Endodermal cell (in vitro differentiated cells): Measurements from ENCODE around the gene ENTR1. TPM values are rescaled to one million over a fixed set of nuclear protein-coding genes. Genes with fewer than 3 reads are reported as not detected.

Source experiments
- DNase-seq: peaks from one replicate; pipeline ENCODE4 v3.0.0-alpha.2; 2017
- H3K27ac ChIP-seq: 2 replicates; pipeline ENCODE4 v1.5.1; 2013; ENCODE audit warnings: mild to moderate bottlenecking, low read depth, low read length, moderate library complexity
- H3K27me3 ChIP-seq: 2 replicates; pipeline ENCODE4 v1.6.1; 2013; ENCODE audit warnings: mild to moderate bottlenecking, low read length, moderate library complexity; ENCODE audit not compliant: insufficient read depth, control insufficient read depth, poor library complexity, severe bottlenecking
- H3K36me3 ChIP-seq: 2 replicates; pipeline ENCODE4 v1.7.0; 2013; ENCODE audit warnings: mild to moderate bottlenecking, low read length, moderate library complexity; ENCODE audit not compliant: control insufficient read depth, insufficient read depth
- H3K4me1 ChIP-seq: one replicate; pipeline ENCODE4 v1.7.0; 2013; ENCODE audit warnings: low read length; ENCODE audit not compliant: control insufficient read depth, insufficient read depth
- H3K4me3 ChIP-seq: 2 replicates; pipeline ENCODE4 v1.5.1; 2013; ENCODE audit warnings: mild to moderate bottlenecking, low read length, moderate library complexity
- H3K9ac ChIP-seq: 2 replicates; pipeline ENCODE4 v1.6.1; 2013; ENCODE audit warnings: mild to moderate bottlenecking, low read length, moderate library complexity; ENCODE audit not compliant: poor library complexity, severe bottlenecking; ENCODE audit errors: extremely low read depth
- H3K9me3 ChIP-seq: 2 replicates; pipeline ENCODE4 v1.6.1; 2013; ENCODE audit warnings: mild to moderate bottlenecking, low read length, moderate library complexity; ENCODE audit not compliant: control insufficient read depth
- H3K27ac Mint-ChIP-seq: 2 replicates; pipeline ENCODE4 v1.8.0; 2020; ENCODE audit warnings: mixed read lengths
- H3K27me3 Mint-ChIP-seq: 2 replicates; pipeline ENCODE4 v1.8.0; 2021; ENCODE audit warnings: mild to moderate bottlenecking, mixed read lengths; ENCODE audit not compliant: insufficient read depth
- H3K36me3 Mint-ChIP-seq: 2 replicates; pipeline ENCODE4 v1.8.0; 2020; ENCODE audit warnings: low read depth, mixed read lengths
- H3K4me1 Mint-ChIP-seq: 2 replicates; pipeline ENCODE4 v1.8.0; 2020; ENCODE audit warnings: mixed read lengths
- H3K4me3 Mint-ChIP-seq: 2 replicates; pipeline ENCODE4 v1.8.0; 2020; ENCODE audit warnings: mild to moderate bottlenecking, moderate library complexity, mixed read lengths
- H3K9me3 Mint-ChIP-seq: 2 replicates; pipeline ENCODE4 v1.8.0; 2020; ENCODE audit warnings: mild to moderate bottlenecking, mixed read lengths
- whole genome bisulfite sequencing, 2 experiments: methylation state at CpG; one replicate each; pipeline versions ENCODE4 v1.1.5 to v1.1.7; 2013; ENCODE audit warnings: missing lambda C conversion rate in 2 of 2, mixed read lengths in 1 of 2; ENCODE audit not compliant: insufficient coverage in 1 of 2, insufficient read length in 1 of 2; 5-methylcytosine and 5-hydroxymethylcytosine counted together
- total RNA-seq, 2 donors: library from RNA; stranded (reverse); fragmentation: NEBNext Ultra II Directional in 1 of 2; extraction: Animal tissue kit (Norgen Biotek cat#: 25700) in 1 of 2; gene quantifications; 2 replicates in 1 of 2; 3 replicates in 1 of 2; pipeline ENCODE4 v1.2.1, GENCODE V29; 2021
- TF ChIP-seq, protein P1 (sequence below): fragments of 200-600 bp; sonication (generic); conservative IDR thresholded peaks from 2 replicates; pipeline ENCODE4 v1.5.0; 2021; ENCODE audit warnings: antibody characterized with exemption, mild to moderate bottlenecking

Gene ENTR1
- total RNA-seq, 2 donors from 2014 or later = 76.6 to 83.1 TPM

DNA sequence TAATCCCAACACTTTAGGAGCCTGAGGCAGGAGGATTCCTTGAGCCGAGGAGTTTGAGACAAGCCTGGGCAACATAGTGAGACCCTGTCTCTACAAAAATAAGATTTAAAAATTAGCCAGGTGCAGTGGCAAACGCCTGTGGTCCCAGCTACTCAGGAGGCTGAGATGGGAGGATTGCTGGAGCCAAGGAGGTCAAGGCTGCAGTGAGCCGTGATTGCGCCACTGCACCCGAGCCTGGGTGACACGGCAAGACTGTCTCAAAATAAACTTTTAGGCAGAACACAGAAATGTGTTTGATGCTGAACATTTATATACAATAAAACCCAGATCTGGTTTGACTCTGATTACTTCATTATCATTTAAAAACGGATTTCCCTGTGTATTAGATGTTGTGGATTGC lies 4.9 kb downstream of the ENTR1 start:
- H3K27me3 Mint-ChIP-seq = no peaks in the 10 kb centered on the region
- no peaks in the 10 kb centered on the region for H3K27me3 ChIP-seq
- no peaks in the 10 kb centered on the region for H3K4me1 ChIP-seq
- no peak overlapping the region for H3K4me3 ChIP-seq
- no peak overlapping the region for H3K27ac ChIP-seq
- peaks cover 12% of the 10 kb centered on the region for H3K4me1 Mint-ChIP-seq
- H3K27ac Mint-ChIP-seq = no peak overlapping the region
- 93 to 95% methylated on average over 6 to 7 of the region's 7 CpGs for WGBS, 2 experiments
- no peak for DNase-seq
- peaks cover 49% of the 10 kb centered on the region for H3K36me3 Mint-ChIP-seq
- H3K9me3 ChIP-seq = no peaks in the 10 kb centered on the region
- no peak overlapping the region for H3K9ac ChIP-seq
- no peaks in the 10 kb centered on the region for H3K9me3 Mint-ChIP-seq
- TF ChIP-seq, protein P1, sequence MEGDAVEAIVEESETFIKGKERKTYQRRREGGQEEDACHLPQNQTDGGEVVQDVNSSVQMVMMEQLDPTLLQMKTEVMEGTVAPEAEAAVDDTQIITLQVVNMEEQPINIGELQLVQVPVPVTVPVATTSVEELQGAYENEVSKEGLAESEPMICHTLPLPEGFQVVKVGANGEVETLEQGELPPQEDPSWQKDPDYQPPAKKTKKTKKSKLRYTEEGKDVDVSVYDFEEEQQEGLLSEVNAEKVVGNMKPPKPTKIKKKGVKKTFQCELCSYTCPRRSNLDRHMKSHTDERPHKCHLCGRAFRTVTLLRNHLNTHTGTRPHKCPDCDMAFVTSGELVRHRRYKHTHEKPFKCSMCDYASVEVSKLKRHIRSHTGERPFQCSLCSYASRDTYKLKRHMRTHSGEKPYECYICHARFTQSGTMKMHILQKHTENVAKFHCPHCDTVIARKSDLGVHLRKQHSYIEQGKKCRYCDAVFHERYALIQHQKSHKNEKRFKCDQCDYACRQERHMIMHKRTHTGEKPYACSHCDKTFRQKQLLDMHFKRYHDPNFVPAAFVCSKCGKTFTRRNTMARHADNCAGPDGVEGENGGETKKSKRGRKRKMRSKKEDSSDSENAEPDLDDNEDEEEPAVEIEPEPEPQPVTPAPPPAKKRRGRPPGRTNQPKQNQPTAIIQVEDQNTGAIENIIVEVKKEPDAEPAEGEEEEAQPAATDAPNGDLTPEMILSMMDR = no peak
- H3K4me3 Mint-ChIP-seq = no peak overlapping the region
- peaks cover 47% of the 10 kb centered on the region for H3K36me3 ChIP-seq

- H3K36me3 Mint-ChIP-seq = peaks cover 49% of the 10 kb centered on the region
- no peak overlapping the region for H3K4me3 Mint-ChIP-seq
- DNase-seq = no peak
- H3K4me1 Mint-ChIP-seq = peaks cover 11% of the 10 kb centered on the region
- 94 to 96% methylated on average over 10 to 14 of the region's 14 CpGs for WGBS, 2 experiments
- no peak overlapping the region for H3K27ac Mint-ChIP-seq
- Histone ChIP-seq H3K4me3 (no peak overlapping the region), H3K9me3 (no peaks in the 10 kb centered on the region), H3K9ac (no peak overlapping the region), H3K4me1 (no peaks in the 10 kb centered on the region), H3K27me3 (no peaks in the 10 kb centered on the region), H3K36me3 (peaks cover 47% of the 10 kb centered on the region), H3K27ac (no peak overlapping the region)
- no peaks in the 10 kb centered on the region for H3K9me3 Mint-ChIP-seq
- TF ChIP-seq, protein P1 = no peak
- no peaks in the 10 kb centered on the region for H3K27me3 Mint-ChIP-seq
These were observed 5.6 kb downstream of the ENTR1 start for GRCh38 chr9:136404801-136405136.

DNA sequence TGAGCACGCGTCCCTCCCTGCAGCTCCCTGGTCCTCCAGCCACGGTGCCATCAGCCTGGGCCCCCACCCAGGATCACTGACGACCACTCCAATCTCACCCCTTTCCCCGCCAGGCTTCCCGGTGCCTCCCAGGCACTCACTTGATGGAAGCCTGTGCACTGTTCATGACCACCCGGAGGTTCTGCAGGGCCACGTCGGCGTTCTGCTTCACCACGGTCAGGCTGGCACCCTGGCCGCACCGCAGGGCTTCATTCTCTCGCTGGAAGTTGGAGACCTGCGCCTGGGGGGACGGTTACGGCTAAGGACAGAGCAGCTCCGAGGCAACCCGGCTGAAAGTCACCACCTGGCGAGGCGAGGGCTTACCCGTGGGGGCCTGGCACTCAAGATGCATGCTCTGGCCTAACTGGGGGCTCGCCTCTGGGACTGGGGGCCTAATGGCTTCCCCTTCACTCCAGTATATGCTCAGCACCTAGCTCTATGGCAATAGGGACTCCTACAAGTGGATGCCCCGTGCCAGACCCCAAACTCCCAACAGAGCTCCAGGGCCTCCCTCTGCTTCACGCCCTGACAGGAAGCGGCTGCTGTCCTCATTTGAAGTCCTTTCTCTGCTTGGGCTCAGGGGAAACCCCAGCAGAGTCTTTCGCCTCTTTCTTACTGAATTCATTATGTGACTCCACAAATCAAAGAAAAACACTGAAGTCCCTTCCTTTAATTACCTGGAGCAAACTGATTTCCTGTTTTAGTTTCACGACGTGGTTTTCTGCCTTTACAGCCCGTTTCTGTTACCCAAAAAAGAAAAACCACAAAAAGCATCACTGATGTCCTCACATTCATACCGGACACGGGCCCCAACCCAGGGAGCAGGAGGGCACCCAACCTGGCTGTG lies 6.3 kb downstream of the ENTR1 start:
- Histone ChIP-seq H3K27ac (no peak overlapping the region), H3K27me3 (no peaks in the 10 kb centered on the region), H3K9me3 (no peaks in the 10 kb centered on the region), H3K36me3 (peaks cover 47% of the 10 kb centered on the region), H3K4me3 (no peak overlapping the region), H3K9ac (no peak overlapping the region), H3K4me1 (no peaks in the 10 kb centered on the region)
- Mint-ChIP-seq H3K27me3 (no peaks in the 10 kb centered on the region), H3K4me3 (no peak overlapping the region), H3K9me3 (no peaks in the 10 kb centered on the region), H3K36me3 (peaks cover 51% of the 10 kb centered on the region), H3K4me1 (peaks cover 7% of the 10 kb centered on the region), H3K27ac (no peak overlapping the region)
- DNase-seq = no peak
- TF ChIP-seq, protein P1 = no peak
- WGBS, 2 experiments = 95% methylated on average over 25 to 32 of the region's 32 CpGs
